Fibroblast of skin of right biceps (primary cell): Measurements from ENCODE around the gene SBK3.
"Not testable (repeated sequence)": the region's sequence is repeated elsewhere in the genome, so short reads cannot be mapped to it uniquely, and the experiment has no call there.

Experiments used
- DNase-seq: peaks from one replicate; pipeline ENCODE4 v3.0.0-alpha.2; 2013

The SBK3 gene

GRCh38 chr19:55508120-55508519 lies 37.2 kb downstream of the SBK3 start:
- DNase-seq = no peak

- no peak for DNase-seq
Observed at GRCh38 chr19:55504981-55505380, 40.4 kb downstream of the SBK3 start.

GRCh38 chr19:55504252-55504603 lies 41.1 kb downstream of the SBK3 start:
- no peak for DNase-seq

- peak; percentile 93 for DNase-seq
Observed at GRCh38 chr19:55503502-55504251, 41.7 kb downstream of the SBK3 start.

- DNase-seq = no peak
Observed at GRCh38 chr19:55503157-55503501, 42.2 kb downstream of the SBK3 start.

- DNase-seq = no peak
Observed at GRCh38 chr19:55502197-55502952, 43.0 kb downstream of the SBK3 start.

GRCh38 chr19:55500368-55500952 lies 44.9 kb downstream of the SBK3 start:
- no peak for DNase-seq

- DNase-seq = no peak
Observed at GRCh38 chr19:55498246-55498840, 47.0 kb downstream of the SBK3 start.

GRCh38 chr19:55497763-55498162 lies 47.6 kb downstream of the SBK3 start:
- DNase-seq = no peak

- not testable (repeated sequence) for DNase-seq
Observed at GRCh38 chr19:55496820-55497219, 48.5 kb downstream of the SBK3 start.

- no peak for DNase-seq
Observed at GRCh38 chr19:55495646-55496349, 49.5 kb downstream of the SBK3 start.

- DNase-seq = peak; percentile 44
Observed at GRCh38 chr19:55494172-55494761, 51.1 kb downstream of the SBK3 start.

- no peak for DNase-seq
Observed at GRCh38 chr19:55493645-55494171, 51.6 kb downstream of the SBK3 start.

GRCh38 chr19:55493052-55493644 lies 52.2 kb downstream of the SBK3 start:
- peak; percentile 53 for DNase-seq

- DNase-seq = no peak
Observed at GRCh38 chr19:55492362-55492944, 52.9 kb downstream of the SBK3 start.

- DNase-seq = no peak
Observed at GRCh38 chr19:55491546-55492360, 53.6 kb downstream of the SBK3 start.
